Body of pancreas (tissue), 4 donors: Measurements from ENCODE around the gene SCAMP1. TPM values are rescaled to one million over a fixed set of nuclear protein-coding genes. Genes with fewer than 3 reads are reported as not detected.

Experiments used
- ATAC-seq: fragments of 150-250 bp; one replicate; pipeline ENCODE4 v1.9.1; 2016
- DNase-seq, 4 donors: peaks; one replicate each; pipeline ENCODE4 v3.0.0-alpha.2; 2019
- H3K27ac ChIP-seq, 4 donors: fragments of 200-600 bp; sonication (generic); 1 replicate in 3 of 4; 2 replicates in 1 of 4; pipeline versions ENCODE4 v1.5.1 to v1.6.1; 2016 to 2019; ENCODE audit warnings: mild to moderate bottlenecking in 1 of 4, mixed read lengths in 1 of 4, moderate library complexity in 1 of 4
- H3K27me3 ChIP-seq, 2 donors: fragments of 200-600 bp; sonication (generic); one replicate each; pipeline ENCODE4 v1.6.0; 2016; ENCODE audit warnings: mild to moderate bottlenecking in 1 of 2
- H3K36me3 ChIP-seq, 2 donors: fragments of 200-600 bp; sonication (generic); replicated peaks in 1 of 2; 2 replicates each; pipeline ENCODE4 v1.5.1; 2016; ENCODE audit warnings: low read depth in 2 of 2; ENCODE audit not compliant: insufficient read depth in 1 of 2
- H3K4me1 ChIP-seq: fragments of 200-600 bp; sonication (generic); one replicate; pipeline ENCODE4 v1.6.0; 2016
- H3K4me3 ChIP-seq, 2 donors: fragments of 200-600 bp; sonication (generic); 1 replicate in 1 of 2; 2 replicates in 1 of 2; pipeline ENCODE4 v1.5.1; 2016 to 2019
- H3K9me3 ChIP-seq, 3 donors: fragments of 200-600 bp; sonication (generic); 1 replicate in 2 of 3; 2 replicates in 1 of 3; pipeline ENCODE4 v1.5.1; 2016
- CTCF ChIP-seq, 7 experiments: fragments of 450-650 bp in 4 of 7; fragments of 200-600 bp in 3 of 7; sonication (generic) in 3 of 7; IDR thresholded peaks; one replicate each; pipeline ENCODE4 v1.5.1; 2016 to 2019; ENCODE audit warnings: antibody characterized with exemption in 7 of 7
- POLR2A ChIP-seq, 3 donors: fragments of 450-650 bp; IDR thresholded peaks; one replicate each; pipeline ENCODE4 v1.6.1; 2016; ENCODE audit warnings: antibody characterized with exemption in 3 of 3, mild to moderate bottlenecking in 2 of 3
- whole genome bisulfite sequencing, 2 donors: methylation state at CpG; one replicate each; pipeline ENCODE4 v1.1.5; 2017; 5-methylcytosine and 5-hydroxymethylcytosine counted together
- intact Hi-C: fragments of 100-400 bp; cut with DNase I; formaldehyde crosslinking; loops from one replicate; pipeline ENCODE4 v1.15.1; 2023
- total RNA-seq, 2 donors: library from RNA; depleted of rRNA; stranded (reverse); fragments of >200 nt; gene quantifications; one replicate each; pipeline ENCODE4 v1.1.0, GENCODE V29; 2016

The SCAMP1 gene
- total RNA-seq, 2 donors from 2014 or later: 10.2 to 15.8 TPM

DNA sequence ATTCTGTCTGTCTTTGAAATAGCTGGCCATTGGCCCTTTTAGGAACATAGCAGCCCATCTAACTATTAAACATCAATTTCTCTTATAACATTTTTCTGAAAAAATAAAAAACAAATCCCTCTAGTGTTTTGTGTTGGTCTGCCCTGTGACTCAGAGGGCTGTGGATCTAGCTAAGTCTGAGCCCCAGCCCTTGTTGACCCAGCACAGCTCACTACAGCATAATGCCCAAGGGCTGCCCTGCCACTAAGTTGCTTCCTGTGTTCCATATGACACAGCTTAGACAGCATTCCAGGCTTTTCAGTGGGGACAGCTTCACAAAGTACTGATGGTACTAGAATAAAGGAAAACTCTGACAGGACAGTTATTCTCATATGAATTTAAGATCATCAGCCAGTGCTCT lies 136.0 kb downstream of the SCAMP1 start:
- intact Hi-C loops: no loop called here
- DNase-seq (no peak), ATAC-seq (no peak)
- TF ChIP-seq CTCF (IDR thresholded peaks at IDR 0.05): no peak
- TF ChIP-seq POLR2A (IDR thresholded peaks at IDR 0.05): no peak
- H3K27ac ChIP-seq: no peak overlapping the region
- no peak overlapping the region for H3K4me3 ChIP-seq
- peaks cover 9% of the 10 kb centered on the region for H3K4me1 ChIP-seq
- H3K27me3 ChIP-seq: no peaks in the 10 kb centered on the region
- no peaks in the 10 kb centered on the region for H3K9me3 ChIP-seq
- no peaks in the 10 kb centered on the region for H3K36me3 ChIP-seq

DNA sequence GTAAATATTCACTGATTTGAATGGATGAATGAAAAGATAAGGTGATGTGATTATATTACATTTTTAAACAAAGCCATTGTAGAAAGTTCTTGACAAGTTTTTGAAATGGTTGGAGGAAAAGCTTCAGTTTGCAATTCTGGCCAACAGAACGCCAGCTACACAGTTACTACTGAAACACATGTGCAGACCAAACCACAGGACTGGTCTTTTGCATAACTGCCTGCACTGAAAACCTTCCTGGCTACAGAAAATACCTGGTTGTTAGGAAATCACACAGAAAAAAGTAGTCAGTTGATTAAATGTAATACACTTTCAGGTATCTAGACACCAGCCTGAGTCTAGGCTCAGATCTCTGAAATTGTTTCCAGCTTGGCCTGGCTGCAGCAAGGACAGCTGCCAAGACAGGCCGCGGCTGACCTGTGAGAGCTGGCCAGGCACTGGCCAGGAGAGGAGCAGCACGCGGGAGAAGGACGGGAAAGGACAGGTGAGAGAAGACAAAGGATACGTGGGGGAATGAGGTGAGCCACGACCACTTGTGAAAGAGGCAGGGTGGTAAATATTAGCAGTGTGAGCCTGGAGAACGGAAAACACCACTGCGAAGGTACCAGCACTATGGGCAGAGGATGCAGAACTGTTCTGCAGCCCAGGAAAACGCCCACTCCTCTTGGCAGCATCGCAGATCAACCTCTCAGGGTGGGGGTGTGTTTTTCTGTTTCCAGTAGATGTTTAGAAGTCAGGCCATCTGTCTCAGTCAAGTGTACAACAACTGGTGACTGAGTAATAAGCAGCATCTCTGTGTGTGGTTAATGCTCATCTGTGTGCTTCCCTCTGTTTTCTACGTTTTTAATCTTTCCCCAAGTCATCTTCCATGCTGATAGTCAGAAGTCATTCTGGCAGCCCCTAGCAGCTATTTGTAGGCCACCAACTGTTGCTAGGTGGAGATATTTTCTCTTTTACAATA lies 137.4 kb downstream of the SCAMP1 start:
- TF ChIP-seq POLR2A (IDR thresholded peaks at IDR 0.05): no peak
- H3K27me3 ChIP-seq: no peaks in the 10 kb centered on the region
- H3K4me3 ChIP-seq: no peak overlapping the region
- WGBS, 2 donors: 43% methylated on average over 13 of the region's 13 CpGs
- peaks cover 9% of the 10 kb centered on the region for H3K4me1 ChIP-seq
- intact Hi-C loops: no loop called here
- H3K27ac ChIP-seq: no peak overlapping the region
- H3K9me3 ChIP-seq: no peaks in the 10 kb centered on the region
- H3K36me3 ChIP-seq: no peaks in the 10 kb centered on the region
- ATAC-seq (peak; percentile 47), DNase-seq (peak in 2 of 4 donors; percentile 29 to 47)

DNA sequence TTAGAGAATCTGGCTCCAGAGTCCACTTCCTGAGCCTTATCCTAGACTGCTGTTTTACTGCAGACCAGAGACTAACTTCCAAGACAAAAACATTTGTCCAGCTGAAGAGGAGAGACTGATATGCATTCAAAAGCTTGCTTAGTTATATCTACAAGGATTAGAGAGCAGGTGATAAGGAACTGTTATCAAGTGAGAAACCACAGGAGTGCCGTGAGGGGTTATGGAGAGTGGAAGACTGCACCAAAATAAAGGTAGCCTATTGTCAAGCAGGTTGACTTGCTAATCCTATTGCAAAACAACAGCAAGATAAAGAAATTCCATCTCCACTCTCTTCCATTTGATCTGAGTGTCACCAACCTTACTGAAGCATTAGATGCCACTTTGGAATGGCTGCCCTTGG lies 139.1 kb downstream of the SCAMP1 start:
- 37 to 42% methylated on average over 1 of the region's 1 CpG for WGBS, 2 donors
- DNase-seq: no peak
- no peak for TF ChIP-seq POLR2A (IDR thresholded peaks at IDR 0.05)
- TF ChIP-seq CTCF (IDR thresholded peaks at IDR 0.05): no peak
- H3K9me3 ChIP-seq: no peaks in the 10 kb centered on the region
- ATAC-seq: no peak
- peaks cover 12% of the 10 kb centered on the region for H3K4me1 ChIP-seq
- H3K4me3 ChIP-seq: no peak overlapping the region
- intact Hi-C loops: no loop called here
- no peaks in the 10 kb centered on the region for H3K36me3 ChIP-seq
- no peaks in the 10 kb centered on the region for H3K27me3 ChIP-seq
- no peak overlapping the region for H3K27ac ChIP-seq

GRCh38 chr5:78500028-78500427 lies 139.6 kb downstream of the SCAMP1 start:
- H3K9me3 ChIP-seq: no peaks in the 10 kb centered on the region
- H3K27me3 ChIP-seq: no peaks in the 10 kb centered on the region
- ATAC-seq: no peak
- no peaks in the 10 kb centered on the region for H3K36me3 ChIP-seq
- no peak overlapping the region for H3K27ac ChIP-seq
- TF ChIP-seq POLR2A (IDR thresholded peaks at IDR 0.05) (no peak), CTCF (IDR thresholded peaks at IDR 0.05) (no peak)
- WGBS, 2 donors: 84 to 97% methylated on average over 2 of the region's 2 CpGs
- H3K4me3 ChIP-seq: no peak overlapping the region
- no peak for DNase-seq
- intact Hi-C loops: no loop called here
- peaks cover 17% of the 10 kb centered on the region for H3K4me1 ChIP-seq

DNA sequence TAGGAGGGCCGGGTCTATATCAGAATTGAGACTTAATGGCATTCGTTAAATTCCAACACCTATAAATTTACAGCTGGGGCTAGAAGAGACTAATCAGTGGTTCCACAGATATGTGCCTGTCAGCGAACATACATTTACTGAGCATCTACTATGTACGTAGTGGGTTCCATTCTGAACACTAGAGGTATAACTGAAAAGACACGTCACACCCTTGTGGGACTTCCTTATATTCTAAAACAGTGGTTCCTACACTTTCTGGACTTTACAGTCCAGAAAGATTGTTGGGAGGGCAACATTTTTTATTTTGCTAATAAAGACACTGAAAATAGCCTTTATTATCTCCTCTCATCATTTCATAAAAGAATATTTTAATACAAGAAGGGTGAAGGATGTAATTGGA lies 140.5 kb downstream of the SCAMP1 start:
- TF ChIP-seq CTCF (IDR thresholded peaks at IDR 0.05): no peak
- no peak for TF ChIP-seq POLR2A (IDR thresholded peaks at IDR 0.05)
- Histone ChIP-seq H3K36me3 (no peaks in the 10 kb centered on the region), H3K4me3 (no peak overlapping the region), H3K9me3 (no peaks in the 10 kb centered on the region), H3K4me1 (peaks cover 26% of the 10 kb centered on the region), H3K27me3 (no peaks in the 10 kb centered on the region), H3K27ac (no peak overlapping the region)
- intact Hi-C loops: no loop called here
- ATAC-seq: no peak
- DNase-seq: no peak
- 84 to 97% methylated on average over 5 of the region's 5 CpGs for WGBS, 2 donors
